ENCODE data around the gene SSBP2. TPM values are rescaled to one million over a fixed set of nuclear protein-coding genes. Genes with fewer than 3 reads are reported as not detected.

The SSBP2 gene
- total and polyA plus RNA-seq, 4 donors: 17.2 to 99.9 (median 27.3) TPM

DNA sequence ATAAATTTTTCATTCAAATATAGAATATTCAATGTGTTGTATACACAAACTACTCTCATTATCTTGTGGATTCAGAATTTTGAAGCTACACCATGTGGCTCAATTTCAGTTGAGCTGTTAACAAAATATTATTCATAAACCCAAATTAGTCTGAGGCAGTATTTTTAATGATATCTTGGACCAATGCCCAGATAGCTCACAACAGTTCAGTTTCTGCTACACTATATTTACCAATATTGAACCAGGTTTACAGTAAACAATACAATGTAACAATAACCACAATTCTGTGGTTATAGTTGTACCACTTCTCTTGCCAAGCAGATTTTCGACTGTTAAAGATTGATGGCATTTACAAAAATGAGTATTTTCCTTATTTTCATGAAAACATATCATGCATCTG is 99.9 kb downstream of the SSBP2 start:
- H3K9me3 ChIP-seq (ENCODE audit: control insufficient read depth in 4 of 4, insufficient read depth in 3 of 4, low read length in 3 of 4): no peaks in the 10 kb centered on the region
- H3K27me3 ChIP-seq (ENCODE audit: control insufficient read depth in 3 of 3, insufficient read depth in 3 of 3, low read length in 2 of 3): no peaks in the 10 kb centered on the region
- DNase-seq (peak in 2 of 3 donors; percentile 28 to 50), ATAC-seq (ENCODE audit: insufficient read depth, low FRiP score) (no peak)
- peaks cover 0 to 7% (median 6%) of the 10 kb centered on the region in 4 donors for H3K36me3 ChIP-seq (ENCODE audit: control insufficient read depth in 4 of 4, insufficient read depth in 4 of 4, low read length in 4 of 4)
- H3K4me3 ChIP-seq: no peak overlapping the region
- TF ChIP-seq, protein P1, sequence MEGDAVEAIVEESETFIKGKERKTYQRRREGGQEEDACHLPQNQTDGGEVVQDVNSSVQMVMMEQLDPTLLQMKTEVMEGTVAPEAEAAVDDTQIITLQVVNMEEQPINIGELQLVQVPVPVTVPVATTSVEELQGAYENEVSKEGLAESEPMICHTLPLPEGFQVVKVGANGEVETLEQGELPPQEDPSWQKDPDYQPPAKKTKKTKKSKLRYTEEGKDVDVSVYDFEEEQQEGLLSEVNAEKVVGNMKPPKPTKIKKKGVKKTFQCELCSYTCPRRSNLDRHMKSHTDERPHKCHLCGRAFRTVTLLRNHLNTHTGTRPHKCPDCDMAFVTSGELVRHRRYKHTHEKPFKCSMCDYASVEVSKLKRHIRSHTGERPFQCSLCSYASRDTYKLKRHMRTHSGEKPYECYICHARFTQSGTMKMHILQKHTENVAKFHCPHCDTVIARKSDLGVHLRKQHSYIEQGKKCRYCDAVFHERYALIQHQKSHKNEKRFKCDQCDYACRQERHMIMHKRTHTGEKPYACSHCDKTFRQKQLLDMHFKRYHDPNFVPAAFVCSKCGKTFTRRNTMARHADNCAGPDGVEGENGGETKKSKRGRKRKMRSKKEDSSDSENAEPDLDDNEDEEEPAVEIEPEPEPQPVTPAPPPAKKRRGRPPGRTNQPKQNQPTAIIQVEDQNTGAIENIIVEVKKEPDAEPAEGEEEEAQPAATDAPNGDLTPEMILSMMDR (IDR thresholded peaks at IDR 0.05; ENCODE audit: control extremely low read depth, extremely low read depth): no peak
- WGBS, 2 donors: 58 to 62% methylated on average over 1 of the region's 1 CpG
- no peak overlapping the region for H3K9ac ChIP-seq (ENCODE audit: insufficient read depth in 1 of 2, low read length in 2 of 2)
- H3K4me1 ChIP-seq (ENCODE audit: control insufficient read depth in 5 of 5, insufficient read depth in 5 of 5, low read length in 5 of 5): peaks cover 0 to 8% (median 2%) of the 10 kb centered on the region in 5 donors
- no peak overlapping the region for H3K27ac ChIP-seq (ENCODE audit: low read depth in 1 of 2, low read length in 1 of 2)

GRCh38 chr5:81646469-81646995 is 104.4 kb downstream of the SSBP2 start:
- TF ChIP-seq, protein P1 (IDR thresholded peaks at IDR 0.05; ENCODE audit: control extremely low read depth, extremely low read depth): no peak
- WGBS, 2 donors: 93 to 97% methylated on average over 3 of the region's 3 CpGs
- ATAC-seq (ENCODE audit: insufficient read depth, low FRiP score): no peak

DNA sequence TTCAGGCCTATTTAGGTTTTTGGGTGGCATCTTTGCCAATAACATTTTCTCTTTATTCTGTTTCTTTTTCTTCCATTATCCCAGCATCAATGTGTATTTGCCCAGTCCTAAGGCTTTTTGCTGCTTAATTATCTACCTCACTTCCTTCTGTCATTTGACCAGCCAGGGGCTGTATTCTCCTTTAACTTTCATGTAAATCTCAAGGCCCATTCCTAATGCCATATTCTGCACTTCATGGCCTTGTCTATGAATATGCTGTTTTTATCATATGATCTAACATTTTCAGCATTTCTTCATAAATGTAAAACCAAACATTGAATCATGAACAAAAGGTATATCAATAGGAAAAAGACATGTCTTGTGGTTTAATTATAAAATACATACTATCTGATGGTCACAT is 108.7 kb downstream of the SSBP2 start:
- H3K9ac ChIP-seq (ENCODE audit: insufficient read depth in 1 of 2, low read length in 2 of 2): no peak overlapping the region
- no peaks in the 10 kb centered on the region for H3K36me3 ChIP-seq (ENCODE audit: control insufficient read depth in 4 of 4, insufficient read depth in 4 of 4, low read length in 4 of 4)
- H3K4me1 ChIP-seq (ENCODE audit: control insufficient read depth in 5 of 5, insufficient read depth in 5 of 5, low read length in 5 of 5): peaks cover 0 to 2% (median 0%) of the 10 kb centered on the region in 5 donors
- no peak overlapping the region for H3K4me3 ChIP-seq
- DNase-seq: no peak
- no peak overlapping the region for H3K27ac ChIP-seq (ENCODE audit: low read depth in 1 of 2, low read length in 1 of 2)
- no peak for ATAC-seq (ENCODE audit: insufficient read depth, low FRiP score)
- H3K9me3 ChIP-seq (ENCODE audit: control insufficient read depth in 4 of 4, insufficient read depth in 3 of 4, low read length in 3 of 4): no peaks in the 10 kb centered on the region
- no peaks in the 10 kb centered on the region for H3K27me3 ChIP-seq (ENCODE audit: control insufficient read depth in 3 of 3, insufficient read depth in 3 of 3, low read length in 2 of 3)
- TF ChIP-seq, protein P1 (IDR thresholded peaks at IDR 0.05; ENCODE audit: control extremely low read depth, extremely low read depth): no peak

More at GRCh38 chr5:81646469-81646995, 104.4 kb downstream of the SSBP2 start:
- H3K4me3 ChIP-seq: no peak overlapping the region
- H3K4me1 ChIP-seq (ENCODE audit: control insufficient read depth in 5 of 5, insufficient read depth in 5 of 5, low read length in 5 of 5): peaks cover 0 to 8% (median 2%) of the 10 kb centered on the region in 5 donors
- no peak overlapping the region for H3K9ac ChIP-seq (ENCODE audit: insufficient read depth in 1 of 2, low read length in 2 of 2)
- no peak overlapping the region for H3K27ac ChIP-seq (ENCODE audit: low read depth in 1 of 2, low read length in 1 of 2)
- DNase-seq: no peak
- no peaks in the 10 kb centered on the region for H3K9me3 ChIP-seq (ENCODE audit: control insufficient read depth in 4 of 4, insufficient read depth in 3 of 4, low read length in 3 of 4)
- no peaks in the 10 kb centered on the region for H3K27me3 ChIP-seq (ENCODE audit: control insufficient read depth in 3 of 3, insufficient read depth in 3 of 3, low read length in 2 of 3)
- H3K36me3 ChIP-seq (ENCODE audit: control insufficient read depth in 4 of 4, insufficient read depth in 4 of 4, low read length in 4 of 4): peaks cover 0 to 6% (median 5%) of the 10 kb centered on the region in 4 donors

DNA sequence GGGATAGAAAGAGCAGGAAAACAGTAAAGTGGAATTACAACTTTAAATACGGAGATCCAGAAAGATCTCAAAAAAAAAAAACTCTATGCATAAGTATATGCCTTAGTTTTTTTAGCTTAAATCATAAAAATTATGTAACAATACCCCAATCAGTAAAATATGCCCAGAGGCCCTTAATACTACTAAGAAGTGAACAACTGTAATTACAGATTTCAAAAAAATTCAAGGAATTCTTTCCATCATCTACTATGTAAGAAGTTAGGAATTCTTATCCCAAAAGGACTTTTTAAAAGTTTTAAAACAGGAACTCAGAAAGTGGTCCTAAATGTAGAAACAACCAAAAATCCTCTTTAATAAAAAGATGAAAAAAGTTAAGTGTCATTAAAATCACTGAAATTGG is 111.3 kb downstream of the SSBP2 start:
- TF ChIP-seq, protein P1 (IDR thresholded peaks at IDR 0.05; ENCODE audit: control extremely low read depth, extremely low read depth): no peak
- Histone ChIP-seq H3K9me3 (ENCODE audit: control insufficient read depth in 4 of 4, insufficient read depth in 3 of 4, low read length in 3 of 4) (no peaks in the 10 kb centered on the region), H3K36me3 (ENCODE audit: control insufficient read depth in 4 of 4, insufficient read depth in 4 of 4, low read length in 4 of 4) (peaks cover 0 to 6% (median 4%) of the 10 kb centered on the region in 4 donors), H3K27ac (ENCODE audit: low read depth in 1 of 2, low read length in 1 of 2) (no peak overlapping the region), H3K4me3 (no peak overlapping the region), H3K4me1 (ENCODE audit: control insufficient read depth in 5 of 5, insufficient read depth in 5 of 5, low read length in 5 of 5) (peaks cover 0 to 2% (median 0%) of the 10 kb centered on the region in 5 donors), H3K9ac (ENCODE audit: insufficient read depth in 1 of 2, low read length in 2 of 2) (no peak overlapping the region), H3K27me3 (ENCODE audit: control insufficient read depth in 3 of 3, insufficient read depth in 3 of 3, low read length in 2 of 3) (no peaks in the 10 kb centered on the region)
- DNase-seq: no peak
- 65 to 85% methylated on average over 1 of the region's 1 CpG for WGBS, 2 donors
- no peak for ATAC-seq (ENCODE audit: insufficient read depth, low FRiP score)

Measured in lung (tissue), 12 donors.